ENCODE results near the gene GAPVD1. TPM values are rescaled to one million over a fixed set of nuclear protein-coding genes. Genes with fewer than 3 reads are reported as not detected.

GAPVD1 gene
- total and polyA plus RNA-seq, 8 donors: 6.2 to 23.3 (median 16.0) TPM

DNA sequence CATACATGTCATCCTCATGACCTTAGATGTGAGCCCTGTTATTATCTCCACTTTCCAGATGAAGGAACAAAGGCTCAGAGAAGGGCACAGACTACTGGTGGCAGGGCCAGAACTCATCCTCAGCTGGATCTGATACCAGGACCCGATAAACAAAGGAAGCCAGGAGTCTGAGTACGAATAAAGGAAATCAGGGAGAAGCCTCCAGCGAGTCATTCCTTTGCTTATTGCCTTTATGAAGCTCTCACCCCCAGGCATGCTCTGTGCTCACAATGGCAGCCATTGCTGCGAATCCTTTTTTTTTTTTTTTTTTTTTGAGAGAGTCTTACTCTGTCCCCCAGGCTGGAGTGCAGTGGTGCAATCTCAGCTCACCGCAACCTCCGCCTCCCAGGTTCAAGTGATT lies 130.1 kb downstream of the GAPVD1 start:
- TF ChIP-seq, protein P1, sequence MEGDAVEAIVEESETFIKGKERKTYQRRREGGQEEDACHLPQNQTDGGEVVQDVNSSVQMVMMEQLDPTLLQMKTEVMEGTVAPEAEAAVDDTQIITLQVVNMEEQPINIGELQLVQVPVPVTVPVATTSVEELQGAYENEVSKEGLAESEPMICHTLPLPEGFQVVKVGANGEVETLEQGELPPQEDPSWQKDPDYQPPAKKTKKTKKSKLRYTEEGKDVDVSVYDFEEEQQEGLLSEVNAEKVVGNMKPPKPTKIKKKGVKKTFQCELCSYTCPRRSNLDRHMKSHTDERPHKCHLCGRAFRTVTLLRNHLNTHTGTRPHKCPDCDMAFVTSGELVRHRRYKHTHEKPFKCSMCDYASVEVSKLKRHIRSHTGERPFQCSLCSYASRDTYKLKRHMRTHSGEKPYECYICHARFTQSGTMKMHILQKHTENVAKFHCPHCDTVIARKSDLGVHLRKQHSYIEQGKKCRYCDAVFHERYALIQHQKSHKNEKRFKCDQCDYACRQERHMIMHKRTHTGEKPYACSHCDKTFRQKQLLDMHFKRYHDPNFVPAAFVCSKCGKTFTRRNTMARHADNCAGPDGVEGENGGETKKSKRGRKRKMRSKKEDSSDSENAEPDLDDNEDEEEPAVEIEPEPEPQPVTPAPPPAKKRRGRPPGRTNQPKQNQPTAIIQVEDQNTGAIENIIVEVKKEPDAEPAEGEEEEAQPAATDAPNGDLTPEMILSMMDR (IDR thresholded peaks at IDR 0.05): no peak
- no peaks in the 10 kb centered on the region for H3K9me3 ChIP-seq
- DNase-seq (no peak), FAIRE-seq (no peak), ATAC-seq (no peak)
- no peak overlapping the region for H3K4me3 ChIP-seq
- intact Hi-C loops (cut with DNase I): no loop called here
- no peak overlapping the region for H3K27ac ChIP-seq
- H3K27me3 ChIP-seq: no peaks in the 10 kb centered on the region
- 92 to 94% methylated on average over 6 of the region's 6 CpGs for WGBS, 2 donors
- H3K4me1 ChIP-seq: no peaks in the 10 kb centered on the region
- no peaks in the 10 kb centered on the region for H3K36me3 ChIP-seq

DNA sequence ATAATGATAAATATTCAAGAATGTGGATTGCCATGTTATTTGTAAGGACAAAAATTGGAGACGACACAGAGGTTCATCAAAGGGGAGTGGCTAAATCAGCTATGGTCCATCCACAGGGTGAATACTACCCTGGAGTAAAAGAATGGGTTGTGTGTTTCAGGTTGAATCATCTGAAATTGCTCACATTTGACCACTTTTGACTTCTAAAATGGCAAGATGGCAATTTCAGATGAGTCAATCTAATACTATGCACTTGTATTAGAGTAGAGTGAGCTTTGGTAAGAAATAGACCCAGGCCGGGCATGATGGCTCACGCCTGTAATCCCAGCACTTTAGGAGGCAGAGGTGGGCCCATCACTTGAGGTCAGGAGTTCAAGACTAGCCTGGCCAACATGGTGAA lies 131.8 kb downstream of the GAPVD1 start:
- no peak for DNase-seq
- no peaks in the 10 kb centered on the region for H3K27me3 ChIP-seq
- intact Hi-C loops (cut with DNase I): no loop called here
- H3K36me3 ChIP-seq: no peaks in the 10 kb centered on the region
- 90% methylated on average over 3 of the region's 3 CpGs for WGBS, 2 donors
- H3K9me3 ChIP-seq: no peaks in the 10 kb centered on the region
- TF ChIP-seq, protein P1 (IDR thresholded peaks at IDR 0.05): no peak
- no peaks in the 10 kb centered on the region for H3K4me1 ChIP-seq
- no peak for ATAC-seq
- no peak overlapping the region for H3K4me3 ChIP-seq
- H3K27ac ChIP-seq: no peak overlapping the region
- FAIRE-seq: no peak

DNA sequence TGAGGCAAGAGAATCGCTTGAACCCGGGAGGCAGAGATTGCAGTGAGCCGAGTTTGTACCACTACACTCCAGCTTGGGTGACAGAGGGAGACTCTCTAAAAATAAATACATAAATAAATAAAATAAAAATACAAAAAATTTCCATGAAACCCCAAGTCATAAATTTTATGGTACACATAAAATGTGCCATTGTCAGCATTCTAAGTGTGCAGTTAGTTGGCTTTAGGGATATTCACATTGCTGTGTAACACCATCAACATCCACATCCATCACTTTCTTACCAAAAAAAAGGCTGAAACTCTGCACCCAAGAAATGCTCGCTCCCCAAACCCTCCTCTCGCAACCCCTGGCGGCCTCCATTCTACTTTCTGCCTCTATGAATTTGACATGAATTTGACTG lies 135.2 kb downstream of the GAPVD1 start:
- FAIRE-seq (no peak), DNase-seq (no peak), ATAC-seq (no peak)
- WGBS, 2 donors: 93 to 94% methylated on average over 6 of the region's 6 CpGs
- TF ChIP-seq, protein P1 (IDR thresholded peaks at IDR 0.05): no peak
- H3K4me1 ChIP-seq: no peaks in the 10 kb centered on the region
- intact Hi-C loops (cut with DNase I): no loop called here
- H3K9me3 ChIP-seq: no peaks in the 10 kb centered on the region
- no peaks in the 10 kb centered on the region for H3K36me3 ChIP-seq
- no peak overlapping the region for H3K27ac ChIP-seq
- H3K4me3 ChIP-seq: no peak overlapping the region
- H3K27me3 ChIP-seq: no peaks in the 10 kb centered on the region

DNA sequence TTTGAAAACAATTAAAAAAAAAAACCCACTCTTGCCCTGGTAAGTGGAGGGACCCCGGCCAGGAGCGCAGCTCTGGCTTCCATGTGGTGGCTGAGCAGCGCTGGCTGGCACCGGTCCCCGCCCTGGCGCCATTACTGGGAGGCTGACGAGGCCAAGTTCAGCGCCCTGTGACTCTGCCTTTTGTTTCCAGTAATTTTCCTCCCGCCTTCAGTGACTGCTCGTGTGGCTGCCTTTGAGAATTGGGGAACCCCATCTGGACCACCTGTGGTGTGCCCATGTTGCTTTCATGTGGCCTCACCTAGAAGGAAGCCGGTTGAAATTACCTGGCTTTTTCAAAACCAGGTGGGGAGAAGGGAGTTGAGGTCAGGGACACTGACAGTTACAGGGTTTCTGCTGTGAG lies 136.1 kb downstream of the GAPVD1 start:
- Histone ChIP-seq H3K27me3 (no peaks in the 10 kb centered on the region), H3K27ac (no peak overlapping the region), H3K4me3 (no peak overlapping the region), H3K36me3 (no peaks in the 10 kb centered on the region), H3K4me1 (no peaks in the 10 kb centered on the region), H3K9me3 (no peaks in the 10 kb centered on the region)
- TF ChIP-seq, protein P1 (IDR thresholded peaks at IDR 0.05): no peak
- no peak for ATAC-seq
- FAIRE-seq: no peak
- 83 to 87% methylated on average over 11 of the region's 11 CpGs for WGBS, 2 donors
- intact Hi-C loops (cut with DNase I): no loop called here
- DNase-seq: no peak

DNA sequence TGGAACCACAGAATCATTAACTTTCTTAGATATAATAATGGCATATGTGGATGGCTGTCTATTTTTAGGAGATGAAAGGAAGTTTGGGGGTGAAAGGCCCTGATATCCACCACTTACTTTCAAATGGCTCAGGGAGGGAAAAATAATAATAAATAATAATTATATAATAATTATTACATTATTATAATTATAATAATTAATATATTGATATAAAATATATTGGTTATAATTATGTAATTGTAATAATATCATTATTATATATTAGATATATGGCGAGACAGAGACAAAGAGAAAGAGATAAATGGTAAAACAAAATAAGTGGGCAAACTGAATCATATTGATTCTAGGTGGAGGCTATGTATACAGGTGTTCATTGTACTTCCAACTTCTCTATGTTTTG lies 136.6 kb downstream of the GAPVD1 start:
- no peaks in the 10 kb centered on the region for H3K36me3 ChIP-seq
- ATAC-seq: no peak
- no peak for DNase-seq
- no peak overlapping the region for H3K4me3 ChIP-seq
- no peaks in the 10 kb centered on the region for H3K9me3 ChIP-seq
- H3K4me1 ChIP-seq: no peaks in the 10 kb centered on the region
- TF ChIP-seq, protein P1 (IDR thresholded peaks at IDR 0.05): no peak
- no peaks in the 10 kb centered on the region for H3K27me3 ChIP-seq
- H3K27ac ChIP-seq: no peak overlapping the region
- 86% methylated on average over 1 of the region's 1 CpG for WGBS, 2 donors
- intact Hi-C loops (cut with DNase I): no loop called here
- no peak for FAIRE-seq
